HEK293 (cell line): Measurements from ENCODE around the gene ZFYVE1.

Experiments
- CTCF ChIP-seq: fragments of 450-650 bp; formaldehyde crosslinking; IDR thresholded peaks from 2 replicates; pipeline ENCODE4 v1.5.1; 2016; ENCODE audit warnings: missing biosample characterization, missing genetic modification characterization
- GLIS1 ChIP-seq: fragments of 450-650 bp; formaldehyde crosslinking; IDR thresholded peaks from 2 replicates; pipeline ENCODE4 v1.5.1; 2016; ENCODE audit warnings: missing biosample characterization, missing genetic modification characterization
- YY1 ChIP-seq: fragments of 450-650 bp; formaldehyde crosslinking; IDR thresholded peaks from 2 replicates; pipeline ENCODE4 v1.5.1; 2018; ENCODE audit warnings: missing biosample characterization, missing genetic modification characterization
- ZNF423 ChIP-seq: fragments of 450-650 bp; formaldehyde crosslinking; IDR thresholded peaks from 2 replicates; pipeline ENCODE4 v1.5.1; 2016; ENCODE audit warnings: missing biosample characterization, missing genetic modification characterization
- ZNF664 ChIP-seq: fragments of 450-650 bp; formaldehyde crosslinking; IDR thresholded peaks from 2 replicates; pipeline ENCODE4 v1.5.1; 2016; ENCODE audit warnings: missing biosample characterization, missing genetic modification characterization
- ZNF704 ChIP-seq: fragments of 450-650 bp; formaldehyde crosslinking; IDR thresholded peaks from 2 replicates; pipeline ENCODE4 v1.5.1; 2016; ENCODE audit warnings: missing biosample characterization, missing genetic modification characterization
- TF ChIP-seq, protein P1 (sequence below): IDR thresholded peaks from 2 replicates; pipeline ENCODE4 v1.6.1; 2011; ENCODE audit warnings: mild to moderate bottlenecking, low read depth, low read length, borderline replicate concordance

GRCh38 chr14:72958548-72958947 is 68.4 kb downstream of the ZFYVE1 start:
- TF ChIP-seq YY1 (tag by site-specific recombination) = no peak
- TF ChIP-seq CTCF (tag by site-specific recombination) = no peak
- no peak for TF ChIP-seq ZNF423 (tag by site-specific recombination)
- TF ChIP-seq ZNF664 (tag by site-specific recombination) = no peak
- TF ChIP-seq ZNF704 (tag by site-specific recombination) = no peak
- TF ChIP-seq GLIS1 (tag by site-specific recombination) = no peak
- TF ChIP-seq, protein P1, sequence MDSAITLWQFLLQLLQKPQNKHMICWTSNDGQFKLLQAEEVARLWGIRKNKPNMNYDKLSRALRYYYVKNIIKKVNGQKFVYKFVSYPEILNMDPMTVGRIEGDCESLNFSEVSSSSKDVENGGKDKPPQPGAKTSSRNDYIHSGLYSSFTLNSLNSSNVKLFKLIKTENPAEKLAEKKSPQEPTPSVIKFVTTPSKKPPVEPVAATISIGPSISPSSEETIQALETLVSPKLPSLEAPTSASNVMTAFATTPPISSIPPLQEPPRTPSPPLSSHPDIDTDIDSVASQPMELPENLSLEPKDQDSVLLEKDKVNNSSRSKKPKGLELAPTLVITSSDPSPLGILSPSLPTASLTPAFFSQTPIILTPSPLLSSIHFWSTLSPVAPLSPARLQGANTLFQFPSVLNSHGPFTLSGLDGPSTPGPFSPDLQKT = no peak
